ENCODE results near the gene TNFRSF8.

TNFRSF8 gene

DNA sequence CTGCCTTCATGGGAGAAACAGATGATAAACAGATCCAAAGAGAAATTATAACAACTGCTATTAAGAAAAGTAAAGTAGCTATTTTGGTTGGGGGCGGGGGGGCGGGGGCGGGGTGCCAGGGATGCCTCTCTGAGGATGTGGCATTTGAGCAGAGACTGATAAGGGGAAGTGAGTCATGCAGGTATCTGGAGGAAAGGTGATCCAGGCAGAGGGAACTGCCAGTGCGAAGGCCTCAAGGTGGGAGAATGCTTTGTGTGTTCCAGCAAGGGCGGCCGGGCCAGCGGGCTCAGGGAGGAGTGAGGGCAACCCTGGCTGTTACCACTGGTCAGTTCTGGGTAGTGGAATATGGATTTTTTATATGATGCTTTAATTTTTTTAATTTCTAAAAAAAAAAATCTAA, 96.7 kb downstream of the TNFRSF8 start:
- DNase-seq (ENCODE audit: low read depth), result no peak

DNA sequence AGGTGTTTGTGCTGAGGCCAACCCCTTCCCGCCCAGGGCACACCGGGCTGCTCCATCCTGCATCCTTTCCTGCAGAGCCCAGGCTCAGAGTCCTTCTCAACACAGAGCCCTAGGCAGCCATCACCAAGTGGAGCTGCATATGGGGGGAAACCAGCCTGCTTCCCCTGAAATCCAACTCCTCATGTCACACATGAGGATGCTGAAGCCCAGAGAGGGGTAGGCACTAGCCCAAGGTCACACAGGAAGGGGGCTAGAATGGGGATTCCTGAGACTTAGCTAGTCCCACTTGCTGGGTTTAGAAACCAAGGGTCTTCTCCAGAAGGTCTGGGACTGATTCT, 98.2 kb downstream of the TNFRSF8 start:
- DNase-seq (ENCODE audit: low read depth), result no peak

DNA sequence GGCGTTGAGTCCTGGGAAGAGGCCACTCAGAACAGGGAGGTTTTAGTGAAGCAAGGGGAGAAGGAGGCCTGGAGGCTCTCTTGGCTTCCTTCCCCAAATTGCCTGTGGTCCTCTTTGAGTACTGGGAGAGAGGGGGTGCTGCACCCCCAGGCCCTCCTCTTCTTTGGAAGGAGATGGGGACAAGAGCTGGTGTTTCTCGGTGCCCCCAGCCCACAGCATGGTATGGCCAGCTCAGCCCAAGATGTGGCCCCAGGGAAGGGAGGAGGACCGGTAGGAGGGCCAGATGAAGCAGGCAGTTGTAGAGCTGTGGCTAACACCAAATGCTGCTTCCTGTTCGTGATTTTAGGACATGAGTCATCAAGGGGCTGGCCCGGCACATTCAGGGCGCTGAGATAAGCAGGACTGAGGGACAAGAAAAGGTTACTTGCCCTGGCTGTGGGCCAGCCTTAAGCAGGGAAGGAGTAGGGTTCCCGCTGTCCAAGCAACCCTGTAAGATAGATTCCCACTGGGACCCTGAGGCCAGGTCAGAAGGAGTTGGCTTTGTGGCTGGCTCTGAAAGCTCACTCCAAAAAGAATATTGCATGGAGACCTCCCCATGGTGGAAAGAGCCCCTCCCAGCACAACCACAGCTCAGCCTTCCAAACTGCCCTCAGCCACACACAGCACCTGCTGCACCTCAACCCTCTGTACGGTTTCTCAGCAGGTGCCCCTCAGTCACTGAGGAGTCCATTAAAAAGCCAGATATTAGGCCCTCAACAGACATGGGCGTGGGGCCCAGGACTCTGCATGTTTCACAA, 98.8 kb downstream of the TNFRSF8 start:
- DNase-seq (ENCODE audit: low read depth), result peak; percentile 78

DNA sequence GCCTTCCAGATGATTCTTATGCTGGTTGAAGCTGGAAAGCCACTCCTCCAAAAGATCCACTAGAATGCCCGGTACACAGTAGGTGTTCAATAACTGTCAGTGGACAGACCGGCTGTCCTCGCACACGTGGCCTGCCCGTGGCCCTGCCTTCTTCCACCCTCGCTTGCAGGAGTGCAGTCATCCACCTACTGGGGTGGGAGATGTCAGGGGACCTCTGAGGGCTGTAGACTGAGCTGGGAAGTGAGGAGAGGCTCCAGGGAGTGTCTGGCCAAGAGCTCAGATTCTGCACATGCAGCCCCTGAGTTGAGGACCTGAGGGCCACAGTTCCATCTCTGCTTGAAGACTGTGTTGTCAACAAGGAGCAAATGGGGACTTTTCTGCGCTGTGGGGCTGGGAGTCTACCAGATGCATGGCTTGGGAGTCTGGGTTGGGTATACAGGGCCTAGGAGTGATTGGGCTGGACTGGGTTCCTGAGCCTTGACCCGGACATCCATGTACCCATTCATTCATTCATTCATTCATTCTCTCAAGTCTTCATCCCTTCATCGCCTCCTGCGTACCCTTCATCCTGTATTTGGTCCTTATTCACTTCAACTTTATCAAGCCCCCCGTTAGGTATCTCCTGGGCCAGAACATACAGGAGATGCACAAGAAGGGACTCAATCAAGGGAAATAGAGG, 99.5 kb downstream of the TNFRSF8 start:
- no peak for DNase-seq (ENCODE audit: low read depth)

DNA sequence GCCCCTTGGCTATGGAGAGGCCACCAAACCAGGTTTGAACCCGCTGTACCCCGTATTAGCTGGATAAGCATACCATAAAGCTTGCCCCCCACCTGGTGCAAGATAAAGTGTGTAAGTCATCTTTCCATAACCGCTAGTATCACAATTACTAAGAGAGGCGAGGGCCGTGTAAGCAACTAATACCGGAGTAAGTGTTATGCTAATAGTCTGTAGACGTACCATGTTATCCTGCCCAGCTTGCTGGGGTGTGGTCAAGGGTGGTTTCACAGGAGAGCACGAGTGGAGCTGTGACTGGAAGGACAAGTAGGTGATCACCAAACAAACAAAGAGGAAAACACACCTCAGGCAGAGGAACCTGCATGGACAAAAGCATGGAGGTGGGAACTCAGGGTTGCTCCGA, 100.1 kb downstream of the TNFRSF8 start:
- DNase-seq (ENCODE audit: low read depth), result no peak

DNA sequence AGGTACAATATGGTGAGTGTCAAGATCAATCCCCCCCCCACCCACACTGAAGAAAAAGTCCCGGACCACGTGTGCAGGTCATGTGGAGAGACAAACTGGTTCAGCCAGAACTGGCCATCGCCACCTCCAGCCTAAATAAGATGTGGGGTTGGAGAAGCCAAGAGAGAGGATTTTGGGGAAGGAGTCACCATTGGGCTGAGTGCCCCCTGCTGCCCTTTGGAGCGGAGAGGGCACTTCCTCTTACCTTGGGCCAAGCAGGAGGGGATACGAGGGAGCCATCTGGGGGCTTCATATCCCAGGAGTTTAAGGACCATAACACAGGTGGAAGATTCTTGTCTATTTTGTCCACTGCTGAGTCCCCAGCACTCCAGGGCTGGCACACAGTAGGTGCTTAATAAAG, 101.1 kb downstream of the TNFRSF8 start:
- no peak for DNase-seq (ENCODE audit: low read depth)

DNA sequence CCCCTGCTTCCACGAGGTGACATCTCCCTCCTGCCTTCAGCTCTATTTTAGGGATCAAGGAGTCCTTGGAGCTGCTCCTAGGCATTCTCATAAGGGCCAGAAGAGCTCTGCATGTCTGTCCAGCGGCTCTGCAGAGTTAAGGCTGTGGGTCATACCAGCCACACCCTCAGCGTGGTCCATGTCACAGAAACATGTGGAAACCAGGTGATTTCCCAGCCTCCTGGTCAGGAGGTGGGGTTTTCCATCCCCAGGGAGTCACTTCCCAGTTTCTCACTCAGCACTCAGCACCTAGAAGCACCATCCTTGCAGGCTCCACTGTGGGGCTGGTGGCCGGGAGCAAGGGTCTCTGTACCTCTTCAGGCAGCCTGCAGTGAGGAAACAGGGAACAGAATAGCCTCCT, 102.2 kb downstream of the TNFRSF8 start:
- DNase-seq (ENCODE audit: low read depth), result no peak

DNA sequence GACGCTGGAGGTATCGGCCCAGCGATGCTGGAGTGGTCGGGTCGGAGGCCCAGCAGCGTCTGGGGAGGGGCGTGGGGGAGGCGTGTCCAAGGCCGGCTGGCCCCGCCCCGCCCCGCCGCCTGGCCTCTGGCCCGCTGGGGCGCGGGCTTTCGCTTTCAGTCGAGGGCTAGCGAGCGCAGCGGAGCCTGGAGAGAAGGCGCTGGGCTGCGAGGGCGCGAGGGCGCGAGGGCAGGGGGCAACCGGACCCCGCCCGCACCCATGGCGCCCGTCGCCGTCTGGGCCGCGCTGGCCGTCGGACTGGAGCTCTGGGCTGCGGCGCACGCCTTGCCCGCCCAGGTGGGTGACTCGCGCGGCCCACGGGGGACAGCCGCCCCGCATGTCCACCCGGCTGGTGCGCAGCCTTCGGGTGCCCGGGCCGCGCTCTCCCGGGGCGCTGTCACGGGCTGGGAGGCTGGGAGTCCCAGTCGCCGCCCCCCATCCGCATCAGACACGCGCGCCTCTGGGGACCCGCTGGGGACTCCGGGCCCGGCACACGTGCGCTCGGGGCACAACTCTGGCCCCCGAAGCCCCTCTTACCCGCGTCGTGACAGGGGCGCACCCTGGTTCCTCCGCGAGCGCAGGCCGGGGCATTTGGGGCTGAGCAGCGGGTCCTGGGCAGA, 103.9 kb downstream of the TNFRSF8 start, which contains the start of gene TNFRSF1B:
Gene TNFRSF1B (plus strand): TSS at position 158 of the 659 bp plus-strand sequence. CDS start 101 bp downstream, at position 259.
- no peak for DNase-seq (ENCODE audit: low read depth)

DNA sequence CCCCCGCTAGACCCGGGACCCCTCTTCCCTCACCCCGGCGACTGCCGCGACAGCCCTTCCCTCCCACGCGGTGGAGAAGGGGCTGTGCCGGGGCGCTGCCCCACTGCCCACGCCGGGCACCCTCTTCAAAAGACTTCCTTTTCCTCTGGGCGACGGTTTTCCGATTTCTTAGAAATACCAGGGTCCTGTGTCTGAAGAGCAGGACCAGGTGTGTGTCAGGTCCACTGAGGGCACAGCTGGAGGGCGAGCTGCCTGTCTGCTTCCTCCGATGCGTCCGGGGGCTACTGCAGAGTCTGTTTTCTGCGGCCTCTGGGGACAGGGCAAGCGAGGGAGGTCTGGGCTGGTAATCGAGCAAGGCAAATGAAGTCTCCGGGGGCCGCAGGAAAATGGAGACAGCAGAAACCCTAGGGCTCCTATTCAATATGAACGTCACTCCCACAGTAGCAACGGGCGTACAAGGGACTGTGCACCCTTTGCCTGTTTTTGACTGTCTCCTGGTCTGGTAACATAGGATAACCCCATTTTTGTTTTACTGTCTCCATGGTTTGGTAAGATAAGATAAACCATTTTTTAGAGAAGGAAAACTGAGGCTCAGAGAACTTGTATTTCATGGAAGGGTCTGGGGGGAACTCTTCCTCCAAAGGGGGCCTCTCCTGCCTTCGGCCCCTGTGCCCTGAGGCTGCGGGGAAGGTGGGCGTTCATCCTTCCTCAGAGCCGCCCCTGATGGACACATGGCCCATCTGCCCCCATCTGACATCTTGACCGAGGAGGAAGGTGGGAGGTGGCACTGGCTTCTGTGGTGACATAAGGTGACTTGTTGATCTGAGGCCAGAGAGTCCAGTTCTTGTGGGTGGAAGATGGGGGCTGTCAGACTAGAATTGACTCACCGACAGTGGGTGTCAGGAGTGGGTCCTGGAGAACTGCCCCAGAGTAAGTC, 104.7 kb downstream of the TNFRSF8 start:
- no peak for DNase-seq (ENCODE audit: low read depth)

DNA sequence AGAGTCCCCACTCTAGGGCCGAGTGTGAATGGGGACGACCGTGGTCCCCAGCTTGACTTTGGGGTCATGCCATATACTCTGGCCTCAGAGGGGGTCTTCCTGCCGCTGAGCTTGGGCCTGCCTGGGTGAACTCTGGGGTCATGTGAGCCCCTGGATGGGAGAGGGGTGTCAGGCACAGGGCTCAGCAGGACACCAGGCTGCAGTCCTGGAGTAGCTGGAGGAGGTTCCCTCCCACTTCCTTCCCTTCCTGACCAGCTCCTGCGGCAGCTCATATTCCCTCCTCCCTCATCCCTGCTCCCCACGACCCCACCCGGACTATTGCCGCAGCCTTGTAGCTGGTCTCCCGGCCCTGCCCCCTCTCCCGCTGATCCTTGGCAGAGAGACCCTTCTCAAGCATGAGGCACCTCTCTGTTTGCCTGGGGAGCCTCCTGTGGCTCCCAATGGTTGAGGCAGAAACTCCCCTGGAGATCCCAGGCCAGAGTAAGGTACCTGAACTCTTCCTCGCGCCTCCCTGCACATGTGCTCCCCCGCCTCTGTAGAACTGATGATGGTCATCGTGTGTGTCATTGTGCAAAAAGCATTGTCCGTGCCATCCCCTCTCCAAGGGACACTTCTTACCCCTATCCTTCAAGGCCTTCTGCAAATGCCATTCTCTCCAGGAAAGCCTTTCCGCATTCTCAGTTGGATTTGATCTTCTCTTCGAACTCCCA, 105.5 kb downstream of the TNFRSF8 start:
- DNase-seq (ENCODE audit: low read depth), result no peak

DNA sequence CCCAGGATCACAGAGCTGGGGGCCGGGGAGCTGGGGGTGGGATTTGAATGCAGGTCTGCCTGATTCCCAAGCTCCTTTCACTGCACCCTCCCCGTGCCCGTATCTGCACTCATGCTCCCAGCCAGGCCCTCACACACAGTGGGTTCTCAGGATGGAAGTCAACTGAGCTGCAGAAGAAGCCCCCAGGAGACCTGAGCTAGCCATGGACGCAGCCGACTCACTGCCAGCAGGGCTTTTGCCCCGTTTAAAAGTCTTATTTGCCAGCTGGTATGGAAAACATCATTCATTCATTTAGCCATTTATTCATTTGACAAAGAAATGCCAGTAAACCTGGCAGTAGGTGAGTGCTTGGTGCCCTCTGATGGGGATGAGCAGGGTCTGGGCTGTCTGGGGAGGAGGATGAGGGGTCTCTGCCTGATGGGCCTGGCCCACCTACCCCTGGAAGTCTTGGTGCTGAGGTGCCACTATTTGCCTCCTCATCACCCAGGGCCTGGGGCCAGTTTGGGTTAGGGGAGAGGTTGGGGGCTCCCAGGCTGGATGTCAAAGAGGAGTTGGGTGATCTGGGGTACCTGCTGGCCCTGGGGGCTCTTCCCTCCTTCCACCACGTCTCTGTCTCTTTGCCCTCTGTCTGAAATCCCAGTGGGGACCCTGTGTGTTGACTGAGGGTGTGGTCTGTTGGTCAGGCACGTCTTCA, 106.5 kb downstream of the TNFRSF8 start:
- no peak for DNase-seq (ENCODE audit: low read depth)

DNA sequence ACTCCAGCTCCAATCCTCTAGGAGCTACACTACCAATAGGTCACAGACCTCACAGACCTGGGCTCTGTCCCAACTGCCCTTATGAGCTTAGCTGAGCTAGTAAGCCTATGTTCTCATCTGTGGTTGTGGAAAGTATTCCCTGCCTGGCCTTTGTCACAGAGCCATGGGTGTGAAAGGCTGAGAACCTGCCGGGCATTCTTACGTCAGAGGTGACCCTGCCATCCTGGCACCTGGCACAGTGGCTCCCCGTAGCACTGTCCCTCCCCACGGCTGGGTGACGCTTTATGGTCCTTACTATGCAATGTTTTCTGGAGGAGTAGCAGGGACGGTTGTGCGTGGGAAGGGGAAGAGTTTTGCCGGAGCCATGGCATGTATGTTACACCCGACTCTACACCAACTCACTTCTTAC, 107.2 kb downstream of the TNFRSF8 start:
- no peak for DNase-seq (ENCODE audit: low read depth)

DNA sequence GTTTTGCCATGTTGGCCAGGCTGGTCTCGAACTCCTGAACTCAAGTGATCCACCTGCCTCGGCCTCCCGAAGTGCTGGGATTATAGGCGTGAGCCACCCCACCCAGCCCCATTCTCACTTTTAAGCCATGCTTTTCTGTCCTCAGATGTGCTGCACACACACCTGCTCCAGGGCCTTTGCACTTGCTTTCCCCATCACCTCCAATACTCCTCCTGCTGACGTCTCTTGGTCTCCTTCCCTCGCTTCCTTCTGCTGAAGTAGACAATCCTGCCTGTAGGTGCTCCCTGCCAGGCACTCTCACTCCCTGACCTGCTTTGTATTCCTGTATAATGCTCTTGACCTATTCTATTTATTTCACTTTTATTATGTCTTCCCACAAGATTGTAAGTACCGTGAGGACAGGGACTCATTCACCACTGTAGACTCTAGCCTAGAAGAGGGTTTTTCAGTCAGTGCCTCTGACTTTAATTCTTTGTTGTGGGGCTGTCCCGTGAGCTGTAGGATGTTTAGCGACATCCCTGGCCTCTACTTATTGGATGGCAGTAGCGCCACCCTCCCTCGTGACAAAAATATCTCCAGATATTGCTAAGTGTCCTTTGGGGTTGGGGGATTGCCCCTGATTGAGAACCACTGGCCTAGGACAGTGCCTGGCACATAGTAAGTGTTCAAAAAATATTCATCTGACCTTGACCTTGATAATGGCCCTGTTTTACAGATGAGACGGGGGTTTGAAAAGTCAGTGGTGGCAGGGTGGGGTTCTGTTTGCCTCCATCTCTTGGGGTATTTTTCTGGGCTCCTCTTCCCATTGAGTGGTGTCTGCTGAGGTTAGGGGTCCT, 108.3 kb downstream of the TNFRSF8 start:
- DNase-seq (ENCODE audit: low read depth), result no peak

DNA sequence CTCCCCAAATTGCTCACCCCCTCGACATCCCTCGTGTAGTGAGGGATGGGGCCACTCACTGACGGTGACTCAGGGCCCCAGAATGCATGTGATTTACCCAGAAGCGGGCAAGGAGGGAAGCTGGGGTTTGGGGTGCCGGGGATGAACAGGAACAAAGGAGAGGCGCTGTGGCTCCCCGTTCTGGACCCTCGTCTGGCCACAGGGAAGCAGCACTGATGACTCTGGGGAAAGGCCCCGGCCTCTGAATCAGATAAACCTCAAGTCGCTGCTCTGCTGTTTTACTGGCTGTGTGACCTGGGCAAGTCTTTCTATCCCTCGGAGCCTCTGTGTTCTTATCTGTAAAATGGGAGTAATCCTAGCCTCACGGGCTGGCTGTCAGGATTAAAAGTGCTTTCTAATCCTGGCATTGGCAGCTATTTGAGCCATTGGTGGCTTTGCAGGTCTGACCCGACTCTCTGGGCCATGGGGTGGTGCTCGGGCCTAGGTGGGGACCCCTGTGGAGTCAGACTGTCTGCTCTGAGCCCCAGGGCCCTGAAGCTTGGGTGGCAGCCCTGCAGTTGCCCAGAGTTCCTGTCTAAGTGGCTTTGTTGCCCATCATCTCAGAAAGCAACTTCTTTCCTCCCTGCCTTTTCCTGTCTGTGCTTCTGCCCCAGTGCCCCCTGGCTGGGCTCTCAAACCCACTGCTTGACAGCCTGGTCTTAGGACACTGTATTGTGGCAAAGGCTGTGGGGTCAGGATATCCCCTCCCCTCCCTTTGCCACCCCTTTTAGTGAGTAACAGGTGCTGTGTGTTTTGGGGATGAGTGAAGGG, 109.1 kb downstream of the TNFRSF8 start:
- DNase-seq (ENCODE audit: low read depth), result no peak

DNA sequence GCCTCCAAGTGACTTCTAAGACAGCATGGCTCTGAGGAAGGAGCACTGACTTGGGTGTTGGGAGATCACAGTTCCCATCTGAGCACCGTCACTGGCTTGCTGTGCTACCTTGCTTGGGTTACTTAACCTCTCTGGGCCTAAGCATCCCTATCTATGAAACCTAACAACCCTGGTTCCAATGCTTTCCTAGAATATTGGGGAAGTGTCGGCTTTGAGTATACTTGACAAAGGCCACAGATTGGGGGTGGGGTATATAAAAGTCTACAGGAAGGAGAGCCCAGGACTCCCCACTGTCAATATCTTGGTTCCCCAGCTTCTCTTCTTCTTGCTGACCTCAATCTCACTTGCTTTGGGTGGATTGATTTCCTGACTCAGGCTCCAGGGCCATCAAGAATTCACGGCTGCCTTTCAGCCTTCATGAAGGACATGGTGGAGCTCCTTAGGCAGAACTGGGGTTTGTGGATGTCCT, 110.0 kb downstream of the TNFRSF8 start:
- DNase-seq (ENCODE audit: low read depth), result no peak

DNA sequence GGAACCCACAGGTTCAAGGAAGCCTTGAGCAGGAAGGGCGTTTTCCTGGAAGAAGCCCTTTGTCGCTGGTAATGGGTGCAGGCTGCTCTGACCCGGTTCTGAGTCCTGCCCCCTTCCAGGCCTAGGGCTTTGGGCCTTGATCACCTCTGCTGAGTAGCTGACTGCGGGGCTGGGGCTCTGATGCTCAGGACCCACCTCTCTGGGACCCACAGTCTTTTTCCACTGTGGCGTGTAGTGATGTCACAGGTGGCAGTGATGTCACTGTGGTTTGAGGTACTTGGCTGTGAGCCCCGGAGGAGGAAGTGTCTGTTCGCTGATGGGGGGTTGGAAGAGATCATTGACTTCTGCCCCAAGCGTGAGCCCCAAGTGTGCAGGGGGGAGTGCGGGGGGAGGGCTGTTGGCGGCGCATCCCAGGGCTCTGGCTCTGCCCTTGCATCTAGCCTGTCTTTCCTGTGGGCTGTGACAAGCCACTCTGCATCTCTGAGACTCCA, 110.6 kb downstream of the TNFRSF8 start:
- no peak for DNase-seq (ENCODE audit: low read depth)

DNA sequence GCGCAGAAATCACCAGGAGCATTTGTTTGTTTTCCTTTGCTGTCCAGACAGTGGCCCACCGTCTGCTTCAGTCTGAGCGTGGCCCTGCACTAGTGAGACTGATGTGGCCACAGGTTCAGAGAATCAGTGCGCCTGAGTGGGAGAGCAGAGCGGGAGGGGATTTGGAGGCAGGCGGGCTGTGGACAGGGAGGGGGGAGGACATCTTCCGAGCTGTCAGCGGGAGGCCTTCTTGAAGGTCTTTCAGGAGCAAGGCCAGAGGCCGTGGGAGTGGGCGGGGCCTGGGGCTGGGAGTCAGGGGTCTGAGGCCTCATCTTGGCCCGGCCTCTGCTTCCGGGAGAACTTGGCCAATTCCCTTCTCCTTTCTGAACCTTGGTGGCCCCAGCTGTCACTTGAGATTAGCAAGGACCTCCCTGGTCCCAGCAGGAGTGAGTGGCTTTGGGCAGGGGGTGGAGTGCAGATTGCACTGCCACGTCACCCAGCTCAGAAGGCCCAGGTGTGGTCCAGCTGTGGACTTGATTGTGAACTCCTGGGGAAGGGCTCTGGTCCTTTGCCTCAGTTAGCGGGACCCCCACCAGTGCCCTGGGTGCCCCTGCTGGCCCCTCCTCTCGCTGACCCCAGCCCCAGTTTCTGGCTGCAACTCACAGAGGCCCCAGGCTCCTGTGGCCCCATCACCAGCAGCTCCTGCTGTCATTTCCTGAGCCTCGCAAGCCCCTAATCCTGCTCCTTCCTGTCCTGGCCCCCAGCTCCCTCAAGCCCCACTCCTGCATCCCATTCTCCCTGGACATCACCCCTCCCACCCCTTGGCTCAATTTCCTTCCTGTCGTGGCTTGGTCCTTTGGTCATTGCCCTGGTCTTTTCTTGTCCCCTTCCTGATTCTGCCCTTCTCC, 112.1 kb downstream of the TNFRSF8 start:
- DNase-seq (ENCODE audit: low read depth), result no peak

Measured in HS-5 (cell line).